Measurements from ENCODE around the gene PLEKHM1. TPM values are rescaled to one million over a fixed set of nuclear protein-coding genes. Genes with fewer than 3 reads are reported as not detected.

The PLEKHM1 gene
- total and polyA plus RNA-seq, 2 donors (not counting 3 experiments of a cell fraction or from before 2014, with no cell fraction given): 29.7 to 52.0 TPM

- no peaks in the 10 kb centered on the region for H3K9me3 ChIP-seq (replicated peaks; ENCODE audit: control insufficient read depth, insufficient read depth, low read length)
- no peaks in the 10 kb centered on the region for H4K20me1 ChIP-seq (replicated peaks; ENCODE audit: control insufficient read depth, extremely low read depth, insufficient read depth, low read length)
- H3K4me2 ChIP-seq (ENCODE audit: insufficient read depth, low read length): no peak overlapping the region
- H3K9me1 ChIP-seq (replicated peaks; ENCODE audit: control insufficient read depth, extremely low read depth, insufficient read depth, low read length): no peaks in the 10 kb centered on the region
- H2AFZ ChIP-seq (ENCODE audit: low read depth, low read length): no peak overlapping the region
- H3K4me3 ChIP-seq (replicated peaks in 1 of 3; ENCODE audit: insufficient read depth in 1 of 3, low read depth in 1 of 3, low read length in 3 of 3): no peak overlapping the region
- H3K4me1 ChIP-seq (ENCODE audit: control insufficient read depth, extremely low read depth, insufficient read depth, low read length): peaks cover 12% of the 10 kb centered on the region
- no peaks in the 10 kb centered on the region for H3K79me2 ChIP-seq (ENCODE audit: control insufficient read depth, insufficient read depth, low read length)
- ChIA-PET POLR2A (no interaction called here), CTCF (no interaction called here)
- H3K27me3 ChIP-seq (ENCODE audit: control insufficient read depth in 2 of 2, insufficient read depth in 2 of 2, low read length in 2 of 2): no peaks in the 10 kb centered on the region
- no TSS peak for BruUV-seq (replicated peaks)
- FAIRE-seq (no peak), DNase-seq (ENCODE audit: low read depth, low spot score) (no peak)
- H3K27ac ChIP-seq (ENCODE audit: insufficient read depth, low read depth, low read length): no peak overlapping the region
- dilution Hi-C loops (cut with MboI; ENCODE audit: extremely low pct_ligation_motif_present, low sequenced_read_pairs) (no loop called here), intact Hi-C loops (cut with micrococcal nuclease) (no loop called here)
- TF ChIP-seq POLR2AphosphoS5 (IDR thresholded peaks at IDR 0.05; ENCODE audit: insufficient read depth, low read depth, low read length) (no peak), EZH2 (IDR thresholded peaks at IDR 0.05; ENCODE audit: borderline replicate concordance, low read depth, low read length, severe bottlenecking) (no peak), MYC (IDR thresholded peaks at IDR 0.05; ENCODE audit: low read depth, low read length) (no peak), GATA2 (IDR thresholded peaks at IDR 0.05; ENCODE audit: insufficient read depth, insufficient read length, low read depth, low read length) (no peak), FOS (IDR thresholded peaks at IDR 0.05; ENCODE audit: borderline replicate concordance, insufficient read depth, low read length) (no peak), JUN (IDR thresholded peaks at IDR 0.05; ENCODE audit: borderline replicate concordance, insufficient read depth, insufficient read length, low read depth) (no peak), POLR2A (IDR thresholded peaks at IDR 0.05; ENCODE audit: low read depth, low read length) (no peak), CTCF (IDR thresholded peaks at IDR 0.05; ENCODE audit: extremely low read depth in 1 of 2, insufficient read depth in 1 of 2, low read depth in 1 of 2, low read length in 2 of 2) (no peak)
- TF ChIP-seq, protein P1, sequence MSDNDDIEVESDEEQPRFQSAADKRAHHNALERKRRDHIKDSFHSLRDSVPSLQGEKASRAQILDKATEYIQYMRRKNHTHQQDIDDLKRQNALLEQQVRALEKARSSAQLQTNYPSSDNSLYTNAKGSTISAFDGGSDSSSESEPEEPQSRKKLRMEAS (IDR thresholded peaks at IDR 0.05; ENCODE audit: insufficient read depth, insufficient read length): no peak
- H3K9ac ChIP-seq (replicated peaks; ENCODE audit: extremely low read depth, insufficient read depth, low read length): no peak overlapping the region
- no peaks in the 10 kb centered on the region for H3K36me3 ChIP-seq (ENCODE audit: control insufficient read depth in 2 of 2, extremely low read depth in 1 of 2, insufficient read depth in 2 of 2, low read length in 2 of 2)
Measured at GRCh38 chr17:45411348-45412105, 79.0 kb downstream of the PLEKHM1 start.

All from endothelial cell of umbilical vein (primary cell).